ENCODE results near the gene INPP5A. TPM values are rescaled to one million over a fixed set of nuclear protein-coding genes. Genes with fewer than 3 reads are reported as not detected.

Gene INPP5A
- total RNA-seq, 1 experiment from 2014 or later: 12.3 TPM

DNA sequence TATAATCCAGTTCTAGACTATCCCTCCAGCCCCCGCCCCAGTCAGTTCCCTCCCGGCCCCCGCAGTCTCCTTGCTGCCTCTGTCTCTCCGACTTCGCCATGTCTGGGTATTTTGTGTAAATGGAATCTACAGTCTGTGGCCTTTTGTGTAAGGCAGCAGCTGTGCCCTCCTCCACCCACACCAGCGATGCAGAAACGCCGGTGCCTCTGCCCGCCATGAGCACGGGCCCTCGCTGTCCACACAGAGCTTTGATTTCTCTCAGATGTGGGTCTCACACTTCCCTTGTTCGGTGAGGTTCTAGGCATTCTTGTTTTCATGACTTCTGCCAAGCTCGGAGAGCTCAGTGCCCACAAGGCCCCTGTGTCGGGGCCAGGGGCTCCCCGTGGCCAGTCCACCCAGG, 210.5 kb downstream of the INPP5A start:
- no peaks in the 10 kb centered on the region for H3K9me2 ChIP-seq (ENCODE audit: insufficient read depth)
- no peaks in the 10 kb centered on the region for H3K79me2 ChIP-seq (ENCODE audit: insufficient read depth, low read length)
- TF ChIP-seq EZH2phosphoT487 (IDR thresholded peaks at IDR 0.05; ENCODE audit: borderline replicate concordance) (no peak), FOSL1 (IDR thresholded peaks at IDR 0.05; ENCODE audit: low read depth) (no peak), JUND (IDR thresholded peaks at IDR 0.05) (no peak), ZNF274 (IDR thresholded peaks at IDR 0.05; ENCODE audit: low read depth, low read length) (no peak), EGR1 (IDR thresholded peaks at IDR 0.05; ENCODE audit: low read depth) (no peak), RAD21 (IDR thresholded peaks at IDR 0.05; ENCODE audit: low read depth) (no peak), CEBPB (IDR thresholded peaks at IDR 0.05; ENCODE audit: low read depth) (no peak), SP1 (IDR thresholded peaks at IDR 0.05; ENCODE audit: low read depth) (no peak), ELF1 (IDR thresholded peaks at IDR 0.05; ENCODE audit: borderline replicate concordance, low read depth) (no peak), YY1 (IDR thresholded peaks at IDR 0.05; ENCODE audit: extremely low read depth, insufficient replicate concordance, low read depth, low read length) (no peak), SRF (IDR thresholded peaks at IDR 0.05; ENCODE audit: low read depth) (no peak), ZFX (IDR thresholded peaks at IDR 0.05) (no peak), SIN3A (IDR thresholded peaks at IDR 0.05; ENCODE audit: low read depth) (no peak)
- TF ChIP-seq, protein P1, sequence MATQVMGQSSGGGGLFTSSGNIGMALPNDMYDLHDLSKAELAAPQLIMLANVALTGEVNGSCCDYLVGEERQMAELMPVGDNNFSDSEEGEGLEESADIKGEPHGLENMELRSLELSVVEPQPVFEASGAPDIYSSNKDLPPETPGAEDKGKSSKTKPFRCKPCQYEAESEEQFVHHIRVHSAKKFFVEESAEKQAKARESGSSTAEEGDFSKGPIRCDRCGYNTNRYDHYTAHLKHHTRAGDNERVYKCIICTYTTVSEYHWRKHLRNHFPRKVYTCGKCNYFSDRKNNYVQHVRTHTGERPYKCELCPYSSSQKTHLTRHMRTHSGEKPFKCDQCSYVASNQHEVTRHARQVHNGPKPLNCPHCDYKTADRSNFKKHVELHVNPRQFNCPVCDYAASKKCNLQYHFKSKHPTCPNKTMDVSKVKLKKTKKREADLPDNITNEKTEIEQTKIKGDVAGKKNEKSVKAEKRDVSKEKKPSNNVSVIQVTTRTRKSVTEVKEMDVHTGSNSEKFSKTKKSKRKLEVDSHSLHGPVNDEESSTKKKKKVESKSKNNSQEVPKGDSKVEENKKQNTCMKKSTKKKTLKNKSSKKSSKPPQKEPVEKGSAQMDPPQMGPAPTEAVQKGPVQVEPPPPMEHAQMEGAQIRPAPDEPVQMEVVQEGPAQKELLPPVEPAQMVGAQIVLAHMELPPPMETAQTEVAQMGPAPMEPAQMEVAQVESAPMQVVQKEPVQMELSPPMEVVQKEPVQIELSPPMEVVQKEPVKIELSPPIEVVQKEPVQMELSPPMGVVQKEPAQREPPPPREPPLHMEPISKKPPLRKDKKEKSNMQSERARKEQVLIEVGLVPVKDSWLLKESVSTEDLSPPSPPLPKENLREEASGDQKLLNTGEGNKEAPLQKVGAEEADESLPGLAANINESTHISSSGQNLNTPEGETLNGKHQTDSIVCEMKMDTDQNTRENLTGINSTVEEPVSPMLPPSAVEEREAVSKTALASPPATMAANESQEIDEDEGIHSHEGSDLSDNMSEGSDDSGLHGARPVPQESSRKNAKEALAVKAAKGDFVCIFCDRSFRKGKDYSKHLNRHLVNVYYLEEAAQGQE (IDR thresholded peaks at IDR 0.05; ENCODE audit: low read depth): no peak
- TF ChIP-seq, protein P2, sequence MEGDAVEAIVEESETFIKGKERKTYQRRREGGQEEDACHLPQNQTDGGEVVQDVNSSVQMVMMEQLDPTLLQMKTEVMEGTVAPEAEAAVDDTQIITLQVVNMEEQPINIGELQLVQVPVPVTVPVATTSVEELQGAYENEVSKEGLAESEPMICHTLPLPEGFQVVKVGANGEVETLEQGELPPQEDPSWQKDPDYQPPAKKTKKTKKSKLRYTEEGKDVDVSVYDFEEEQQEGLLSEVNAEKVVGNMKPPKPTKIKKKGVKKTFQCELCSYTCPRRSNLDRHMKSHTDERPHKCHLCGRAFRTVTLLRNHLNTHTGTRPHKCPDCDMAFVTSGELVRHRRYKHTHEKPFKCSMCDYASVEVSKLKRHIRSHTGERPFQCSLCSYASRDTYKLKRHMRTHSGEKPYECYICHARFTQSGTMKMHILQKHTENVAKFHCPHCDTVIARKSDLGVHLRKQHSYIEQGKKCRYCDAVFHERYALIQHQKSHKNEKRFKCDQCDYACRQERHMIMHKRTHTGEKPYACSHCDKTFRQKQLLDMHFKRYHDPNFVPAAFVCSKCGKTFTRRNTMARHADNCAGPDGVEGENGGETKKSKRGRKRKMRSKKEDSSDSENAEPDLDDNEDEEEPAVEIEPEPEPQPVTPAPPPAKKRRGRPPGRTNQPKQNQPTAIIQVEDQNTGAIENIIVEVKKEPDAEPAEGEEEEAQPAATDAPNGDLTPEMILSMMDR (IDR thresholded peaks at IDR 0.05 in 2 of 3, conservative IDR thresholded peaks at IDR 0.05 in 1 of 3; ENCODE audit: borderline replicate concordance in 1 of 3, insufficient read depth in 1 of 3, low read depth in 2 of 3, low read length in 2 of 3): no peak
- TF ChIP-seq, protein P3, sequence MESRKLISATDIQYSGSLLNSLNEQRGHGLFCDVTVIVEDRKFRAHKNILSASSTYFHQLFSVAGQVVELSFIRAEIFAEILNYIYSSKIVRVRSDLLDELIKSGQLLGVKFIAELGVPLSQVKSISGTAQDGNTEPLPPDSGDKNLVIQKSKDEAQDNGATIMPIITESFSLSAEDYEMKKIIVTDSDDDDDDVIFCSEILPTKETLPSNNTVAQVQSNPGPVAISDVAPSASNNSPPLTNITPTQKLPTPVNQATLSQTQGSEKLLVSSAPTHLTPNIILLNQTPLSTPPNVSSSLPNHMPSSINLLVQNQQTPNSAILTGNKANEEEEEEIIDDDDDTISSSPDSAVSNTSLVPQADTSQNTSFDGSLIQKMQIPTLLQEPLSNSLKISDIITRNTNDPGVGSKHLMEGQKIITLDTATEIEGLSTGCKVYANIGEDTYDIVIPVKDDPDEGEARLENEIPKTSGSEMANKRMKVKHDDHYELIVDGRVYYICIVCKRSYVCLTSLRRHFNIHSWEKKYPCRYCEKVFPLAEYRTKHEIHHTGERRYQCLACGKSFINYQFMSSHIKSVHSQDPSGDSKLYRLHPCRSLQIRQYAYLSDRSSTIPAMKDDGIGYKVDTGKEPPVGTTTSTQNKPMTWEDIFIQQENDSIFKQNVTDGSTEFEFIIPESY (IDR thresholded peaks at IDR 0.05; ENCODE audit: extremely low read depth, insufficient replicate concordance, low read length): no peak
- TF ChIP-seq, protein P4, sequence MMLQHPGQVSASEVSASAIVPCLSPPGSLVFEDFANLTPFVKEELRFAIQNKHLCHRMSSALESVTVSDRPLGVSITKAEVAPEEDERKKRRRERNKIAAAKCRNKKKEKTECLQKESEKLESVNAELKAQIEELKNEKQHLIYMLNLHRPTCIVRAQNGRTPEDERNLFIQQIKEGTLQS (IDR thresholded peaks at IDR 0.05): no peak
- no peaks in the 10 kb centered on the region for H4K20me1 ChIP-seq (ENCODE audit: insufficient read depth)
- no peak for DNase-seq (ENCODE audit: low read depth, low spot score)
- BruUV-seq (replicated peaks): no TSS peak
- POLR2A ChIA-PET: no interaction called here
- no peaks in the 10 kb centered on the region for H3K36me3 ChIP-seq (ENCODE audit: control insufficient read depth in 1 of 2, insufficient read depth in 2 of 2, low read length in 2 of 2)
- CTCF ChIA-PET: no interaction called here
- no peak overlapping the region for H3K27ac ChIP-seq (ENCODE audit: low read depth, low read length)
- H3K27me3 ChIP-seq (ENCODE audit: insufficient read depth, low read length): no peaks in the 10 kb centered on the region
- RAD21 ChIA-PET (ENCODE audit: low non-redundant PET in 1 of 2, low total read pairs in 2 of 2, uncharacterized antibody in 2 of 2, unreplicated experiment in 2 of 2): no interaction called here
- no peak overlapping the region for H3K4me3 ChIP-seq (replicated peaks in 1 of 2; ENCODE audit: low read depth in 1 of 2, low read length in 2 of 2)
- no peaks in the 10 kb centered on the region for H3K9me3 ChIP-seq (ENCODE audit: control insufficient read depth in 1 of 2, insufficient read depth in 1 of 2, low read depth in 1 of 2, low read length in 2 of 2)
- H2AFZ ChIP-seq (ENCODE audit: low read depth, low read length, poor library complexity, severe bottlenecking): no peak overlapping the region
- no peak overlapping the region for H3K9ac ChIP-seq (ENCODE audit: low read length)
- H3K4me1 ChIP-seq (ENCODE audit: control insufficient read depth in 1 of 2, insufficient read depth in 2 of 2, low read length in 2 of 2): no peaks in the 10 kb centered on the region
- ATAC-seq: no peak
- H3K4me2 ChIP-seq (ENCODE audit: low read length): no peak overlapping the region
- intact Hi-C loops (cut with micrococcal nuclease): no loop called here
